GM18951 (cell line): ENCODE results near the gene NPY.
"Not testable (repeated sequence)": the region's sequence is repeated elsewhere in the genome, so short reads cannot be mapped to it uniquely, and the experiment has no call there.

Experiments
- POLR2A ChIP-seq: IDR thresholded peaks from 4 replicates; pipeline ENCODE4 v1.6.1; 2011; ENCODE audit warnings: mild to moderate bottlenecking; ENCODE audit not compliant: insufficient read length, insufficient read depth; ENCODE audit errors: extremely low read depth
- in situ Hi-C: fragments of 300-500 bp; cut with MboI; formaldehyde crosslinking; loops from one replicate; pipeline ENCODE4 v1.12.0; 2022; ENCODE audit warnings: low sequenced_read_pairs, mixed read lengths, inconsistent platforms; ENCODE audit not compliant: unreplicated experiment

The NPY gene

GRCh38 chr7:24283897-24284698, at the start of gene NPY:
NPY (plus strand) TSS chr7:24284190; CDS start chr7:24285241, 1,051 bp downstream.
- TF ChIP-seq POLR2A = no peak
- in situ Hi-C loops = loop anchor here (25.0 kb wide), 2 partner anchors 378 to 722 kb away; no protein-coding TSS in a partner anchor

GRCh38 chr7:24239260-24239659, 44.7 kb upstream of the NPY start:
- in situ Hi-C loops = no loop called here
- no peak for TF ChIP-seq POLR2A

GRCh38 chr7:24241206-24241605, 42.8 kb upstream of the NPY start:
- in situ Hi-C loops = no loop called here
- TF ChIP-seq POLR2A = no peak

GRCh38 chr7:24244554-24244953, 39.4 kb upstream of the NPY start:
- no peak for TF ChIP-seq POLR2A
- in situ Hi-C loops = no loop called here

GRCh38 chr7:24245362-24245761, 38.6 kb upstream of the NPY start:
- TF ChIP-seq POLR2A = no peak
- in situ Hi-C loops = no loop called here

GRCh38 chr7:24249266-24249665, 34.7 kb upstream of the NPY start:
- in situ Hi-C loops = no loop called here

GRCh38 chr7:24251568-24251967, 32.4 kb upstream of the NPY start:
- in situ Hi-C loops = no loop called here
- TF ChIP-seq POLR2A = no peak

More at GRCh38 chr7:24249266-24249665, 34.7 kb upstream of the NPY start:
- no peak for TF ChIP-seq POLR2A

- no peak for TF ChIP-seq POLR2A
- in situ Hi-C loops = no loop called here
Measured at GRCh38 chr7:24255139-24255538, 28.9 kb upstream of the NPY start.

- in situ Hi-C loops = not testable (repeated sequence)
Measured at GRCh38 chr7:24258324-24258723, 25.7 kb upstream of the NPY start.

- in situ Hi-C loops = no loop called here
Measured at GRCh38 chr7:24271938-24272337, 12.1 kb upstream of the NPY start.

GRCh38 chr7:24279512-24279911, 4.5 kb upstream of the NPY start:
- no peak for TF ChIP-seq POLR2A
- in situ Hi-C loops = loop anchor here (25.0 kb wide), 2 partner anchors 383 to 717 kb away; no protein-coding TSS in a partner anchor

More at GRCh38 chr7:24271938-24272337, 12.1 kb upstream of the NPY start:
- TF ChIP-seq POLR2A = no peak

- in situ Hi-C loops = loop anchor here (25.0 kb wide), 2 partner anchors 379 to 721 kb away; no protein-coding TSS in a partner anchor
- TF ChIP-seq POLR2A = no peak
Measured at GRCh38 chr7:24283554-24283896, 465 bp upstream of the NPY start.

GRCh38 chr7:24284699-24285506, 913 bp downstream of the NPY start:
- no peak for TF ChIP-seq POLR2A
- in situ Hi-C loops = loop anchor here (25.0 kb wide), 2 partner anchors 377 to 723 kb away; no protein-coding TSS in a partner anchor

GRCh38 chr7:24290004-24290641, 6.1 kb downstream of the NPY start:
- TF ChIP-seq POLR2A = no peak
- in situ Hi-C loops = loop anchor here (25.0 kb wide), 2 partner anchors 372 to 728 kb away; no protein-coding TSS in a partner anchor
